Stimulated activated CD4-positive, alpha-beta T cell treated with anti-CD3 and anti-CD28 coated beads, Interleukin-15, amount 100 ng/mL, for 48 hours (primary cell): ENCODE data around the gene NUP188.
"Not testable (repeated sequence)": the region's sequence is repeated elsewhere in the genome, so short reads cannot be mapped to it uniquely, and the experiment has no call there.

Experiments
- DNase-seq, 2 donors: peaks; one replicate each; pipeline ENCODE4 v3.0.0-alpha.2; 2020; ENCODE audit warnings: low read depth in 2 of 2

Gene NUP188

DNA sequence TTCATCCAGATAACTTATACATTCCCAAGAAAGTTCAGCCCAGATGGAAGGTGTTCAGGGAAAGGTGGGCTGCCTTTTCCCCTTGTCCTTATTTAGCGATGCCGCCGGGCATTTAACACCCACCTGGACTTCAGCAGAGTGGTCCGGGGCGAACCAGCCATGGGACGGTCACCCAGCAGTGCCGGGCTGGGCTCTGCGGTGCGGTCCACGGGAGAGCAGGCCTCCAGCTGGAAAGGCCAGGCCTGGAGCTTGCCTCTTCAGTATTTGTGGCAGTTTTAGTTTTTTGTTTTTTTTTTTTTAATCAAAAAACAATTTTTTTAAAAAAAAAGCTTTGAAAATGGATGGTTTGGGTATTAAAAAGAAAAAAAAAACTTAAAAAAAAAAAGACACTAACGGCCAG, 30.8 kb upstream of the NUP188 start:
- DNase-seq = no peak

DNA sequence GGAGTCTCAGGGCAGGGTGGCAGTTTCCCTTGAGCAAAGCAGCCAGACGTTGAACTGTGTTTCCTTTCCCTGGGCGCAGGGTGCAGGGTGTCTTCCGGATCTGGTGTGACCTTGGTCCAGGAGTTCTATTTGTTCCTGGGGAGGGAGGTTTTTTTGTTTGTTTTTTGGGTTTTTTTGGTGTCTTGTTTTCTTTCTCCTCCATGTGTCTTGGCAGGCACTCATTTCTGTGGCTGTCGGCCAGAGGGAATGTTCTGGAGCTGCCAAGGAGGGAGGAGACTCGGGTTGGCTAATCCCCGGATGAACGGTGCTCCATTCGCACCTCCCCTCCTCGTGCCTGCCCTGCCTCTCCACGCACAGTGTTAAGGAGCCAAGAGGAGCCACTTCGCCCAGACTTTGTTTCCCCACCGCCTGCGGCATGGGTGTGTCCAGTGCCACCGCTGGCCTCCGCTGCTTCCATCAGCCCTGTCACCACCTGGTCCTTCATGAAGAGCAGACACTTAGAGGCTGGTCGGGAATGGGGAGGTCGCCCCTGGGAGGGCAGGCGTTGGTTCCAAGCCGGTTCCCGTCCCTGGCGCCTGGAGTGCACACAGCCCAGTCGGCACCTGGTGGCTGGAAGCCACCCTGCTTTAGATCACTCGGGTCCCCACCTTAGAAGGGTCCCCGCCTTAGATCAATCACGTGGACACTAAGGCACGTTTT, 30.2 kb upstream of the NUP188 start:
- DNase-seq = no peak

DNA sequence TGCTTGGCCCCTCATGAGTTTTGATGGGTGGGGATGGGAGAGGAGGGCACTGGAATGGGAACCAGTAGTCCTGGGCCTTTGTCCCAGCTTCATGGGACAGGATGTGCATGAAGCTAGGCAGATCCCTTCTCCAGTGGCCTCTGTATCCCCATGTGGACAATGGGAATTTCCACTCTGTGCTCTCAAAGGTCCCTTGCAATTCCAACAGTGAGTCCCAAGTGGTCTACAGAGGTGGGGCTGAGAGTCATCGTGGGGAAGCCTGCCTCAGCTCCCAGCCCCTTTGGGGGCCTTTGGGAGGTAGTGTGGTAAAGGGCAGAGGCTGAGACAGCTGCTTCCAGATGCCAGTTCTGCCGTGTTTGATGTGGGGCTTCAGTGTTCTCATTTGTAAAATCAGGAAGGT, 28.6 kb upstream of the NUP188 start:
- no peak for DNase-seq

DNA sequence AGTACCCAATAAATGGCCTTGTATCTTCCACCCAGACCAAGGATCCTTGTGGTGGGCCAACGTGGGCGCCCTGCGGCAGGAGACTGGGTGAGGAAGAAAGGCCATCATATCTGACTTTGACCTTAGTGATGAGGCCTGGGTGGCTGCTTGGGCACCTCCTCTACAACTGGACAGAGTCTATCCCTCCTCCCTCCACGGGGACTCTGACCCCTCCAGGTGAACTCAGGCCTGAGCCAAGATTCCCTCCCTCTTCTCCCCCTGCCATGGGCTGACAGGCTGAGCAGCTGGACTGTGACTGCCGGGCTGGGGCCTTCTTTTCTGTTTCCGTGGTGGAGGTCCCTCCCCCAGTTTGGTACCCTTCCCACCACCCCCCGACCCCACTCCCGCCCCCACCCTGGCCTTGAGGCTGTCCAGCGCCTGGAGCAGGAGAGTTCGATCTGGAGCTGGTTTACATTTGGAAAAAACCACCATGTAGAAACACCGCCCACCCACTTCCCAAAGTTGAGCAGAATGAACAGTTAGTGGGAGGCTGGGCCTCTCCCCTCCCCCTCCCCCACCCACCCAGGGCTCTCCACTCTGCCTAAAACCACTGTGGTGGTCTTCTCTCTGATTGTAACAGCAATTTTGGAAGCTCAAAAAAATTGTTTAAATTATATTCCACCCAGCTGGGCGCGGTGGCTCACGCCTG, 28.0 kb upstream of the NUP188 start:
- no peak for DNase-seq

DNA sequence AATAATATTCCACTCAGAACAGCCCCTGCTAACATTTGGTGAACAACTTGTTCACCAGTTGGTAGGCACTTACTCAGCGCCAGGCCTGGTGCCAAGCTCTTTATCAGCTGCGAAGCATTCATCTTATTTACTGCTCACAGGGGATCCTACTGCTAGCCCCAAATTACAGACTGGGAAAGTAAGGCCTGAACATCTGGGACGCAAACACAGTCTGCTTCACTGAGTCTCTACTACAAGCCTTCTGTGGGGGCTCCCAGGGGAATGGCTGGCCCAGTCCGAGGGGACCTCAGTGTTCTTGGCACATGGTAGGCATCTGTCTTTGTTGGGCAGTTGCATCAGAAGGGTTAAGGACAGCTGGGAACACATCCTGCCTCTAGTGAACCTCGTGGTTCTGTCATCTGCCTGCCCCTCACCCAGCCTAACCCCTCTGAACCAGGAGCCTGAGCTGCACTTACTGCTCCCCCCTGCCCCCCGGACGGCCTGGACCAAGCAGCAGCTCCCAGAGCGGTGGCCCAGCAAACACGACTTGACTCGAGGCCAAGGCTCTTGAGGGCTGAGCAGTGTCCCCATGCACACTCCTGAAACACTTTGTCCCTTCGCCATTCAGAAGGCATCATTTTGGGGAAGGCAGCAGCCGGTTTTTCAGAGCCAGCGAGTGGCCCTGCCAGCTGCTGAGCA, 27.0 kb upstream of the NUP188 start, which contains the start of gene PHYHD1:
Gene PHYHD1, plus strand, starts transcription at position 602 of the 678 bp plus-strand sequence. CDS start 1,342 bp downstream, outside the sequence.
- DNase-seq = no peak

- DNase-seq = no peak
Measured at GRCh38 chr9:128921881-128922763, 25.4 kb upstream of the NUP188 start.

- DNase-seq = no peak
Measured at GRCh38 chr9:128923493-128923883, 24.0 kb upstream of the NUP188 start.

- DNase-seq = no peak
Measured at GRCh38 chr9:128927731-128928411, 19.6 kb upstream of the NUP188 start.

DNA sequence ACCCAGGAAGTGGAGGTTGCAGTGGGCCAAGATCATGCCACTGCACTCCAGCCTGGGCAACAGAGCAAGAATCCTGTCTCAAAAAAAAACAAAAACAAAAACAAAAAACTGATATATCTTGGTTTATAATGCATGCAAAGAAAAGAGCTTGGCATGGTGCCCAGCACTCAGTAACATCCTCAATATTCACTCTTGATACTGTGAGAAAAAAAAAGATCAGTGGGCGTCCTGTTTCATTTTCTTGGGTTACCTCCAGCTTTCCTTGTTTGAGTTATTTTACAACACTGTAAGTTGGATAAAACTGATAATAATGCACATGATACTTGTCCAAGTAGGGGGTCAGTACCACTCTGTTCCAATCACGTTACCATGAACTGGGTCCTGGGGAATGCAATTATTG, 18.9 kb upstream of the NUP188 start:
- no peak for DNase-seq

DNA sequence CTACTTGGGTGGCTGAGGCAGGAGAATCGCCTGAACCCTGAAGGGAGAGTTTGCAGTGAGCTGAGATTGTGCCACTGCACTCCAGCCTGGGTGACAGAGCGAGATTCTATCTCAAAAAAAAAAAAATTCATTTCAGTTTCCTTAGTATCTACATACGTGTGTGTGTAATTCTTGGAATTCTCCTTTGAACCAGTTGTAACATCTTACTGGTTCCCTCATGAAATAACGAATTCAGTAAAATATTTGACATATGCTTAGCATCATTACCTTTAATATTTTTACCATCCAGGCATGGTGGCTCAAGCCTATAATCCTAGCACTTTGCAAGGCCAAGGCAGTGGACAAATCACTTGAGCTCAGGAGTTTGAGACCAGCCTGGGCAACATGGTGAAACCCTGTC, 17.9 kb upstream of the NUP188 start:
- DNase-seq = no peak

DNA sequence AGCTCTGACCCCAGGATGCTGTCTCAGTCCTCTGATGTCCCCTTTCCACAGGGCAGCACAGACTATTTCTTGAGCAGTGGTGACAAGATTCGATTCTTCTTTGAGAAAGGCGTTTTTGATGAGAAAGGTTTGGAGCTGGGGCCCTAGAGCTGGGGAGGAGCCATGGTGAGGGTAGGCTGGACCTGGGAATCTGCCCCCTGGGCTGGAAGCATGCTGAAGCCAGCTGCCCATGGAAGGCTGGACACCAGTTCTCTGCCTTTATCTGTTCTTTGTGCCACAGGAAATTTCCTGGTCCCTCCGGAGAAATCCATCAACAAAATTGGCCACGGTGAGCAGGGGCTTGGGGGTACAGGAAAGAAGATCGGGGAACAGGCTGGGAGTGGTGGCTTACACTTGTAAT, 13.8 kb upstream of the NUP188 start:
- DNase-seq = no peak

DNA sequence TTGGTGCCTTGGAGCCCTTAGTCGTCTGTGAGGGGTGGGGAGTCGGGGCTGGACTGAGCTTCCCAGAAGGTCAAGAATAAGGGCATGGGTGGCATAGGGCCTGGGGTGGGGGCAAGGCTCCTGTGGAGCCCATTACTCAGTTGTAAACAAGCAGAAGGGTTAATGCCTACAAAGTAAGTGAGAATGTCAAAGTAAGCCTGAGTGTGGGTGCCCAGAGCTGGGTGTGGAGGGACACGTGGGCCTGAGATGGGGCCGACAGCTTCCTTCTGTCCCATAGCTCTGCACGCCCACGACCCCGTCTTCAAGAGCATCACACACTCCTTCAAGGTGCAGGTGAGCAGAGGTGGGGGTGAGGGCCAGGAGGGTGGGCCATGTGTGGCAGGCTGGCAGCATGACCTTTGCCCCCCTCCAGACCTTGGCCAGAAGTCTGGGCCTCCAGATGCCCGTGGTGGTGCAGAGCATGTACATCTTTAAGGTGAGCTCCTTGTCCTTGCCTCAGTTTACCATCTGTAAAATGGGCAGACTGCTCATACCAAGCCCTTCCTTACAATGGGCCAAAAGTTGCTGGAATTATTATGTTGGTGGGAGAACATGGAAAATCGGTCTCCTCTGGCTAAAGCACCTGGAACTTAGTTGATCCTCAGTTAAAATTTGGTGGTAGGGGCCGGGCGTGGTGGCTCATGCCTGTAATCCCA, 11.2 kb upstream of the NUP188 start:
- DNase-seq = no peak

DNA sequence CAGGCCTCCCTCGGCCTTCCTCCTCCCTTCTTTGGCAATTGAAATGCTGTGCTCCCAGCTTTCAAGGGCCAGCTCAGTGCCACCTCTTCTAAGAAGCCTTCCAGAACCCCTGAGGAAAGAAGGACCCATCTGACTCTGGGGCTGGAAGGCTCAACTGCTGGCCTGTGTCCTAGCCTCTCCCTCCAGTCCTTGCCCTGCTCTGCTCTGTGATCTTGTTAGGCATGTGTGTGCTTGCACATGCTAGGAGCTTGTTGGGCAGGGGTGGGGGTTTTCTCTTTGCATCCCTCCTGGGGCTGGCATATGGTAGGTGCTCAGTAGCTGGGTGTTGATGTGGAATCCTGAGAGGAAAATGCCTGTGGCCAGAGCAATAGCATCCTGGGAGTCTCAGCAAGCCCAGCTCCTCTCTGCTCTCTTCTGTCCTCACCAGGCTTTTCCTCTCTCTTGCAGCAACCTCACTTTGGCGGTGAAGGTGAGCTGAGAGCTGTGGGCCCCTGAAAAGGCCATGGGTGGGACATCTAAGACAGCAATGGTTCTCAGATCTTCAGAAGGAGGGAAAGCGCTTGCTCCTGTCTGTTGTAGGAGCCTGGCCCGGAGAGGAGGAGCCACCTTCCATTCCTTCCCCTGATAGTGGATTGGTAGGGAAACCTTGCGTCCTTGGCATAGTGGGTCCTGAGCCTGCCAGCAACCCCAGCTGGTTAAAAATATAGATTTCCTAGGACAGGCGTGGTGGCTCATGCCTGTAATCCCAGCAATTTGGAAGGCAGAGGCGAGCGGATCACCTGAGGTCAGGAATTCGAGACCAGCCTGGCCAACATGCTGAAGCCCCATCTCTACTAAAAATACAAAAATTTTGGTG, 10.0 kb upstream of the NUP188 start:
- DNase-seq = no peak

DNA sequence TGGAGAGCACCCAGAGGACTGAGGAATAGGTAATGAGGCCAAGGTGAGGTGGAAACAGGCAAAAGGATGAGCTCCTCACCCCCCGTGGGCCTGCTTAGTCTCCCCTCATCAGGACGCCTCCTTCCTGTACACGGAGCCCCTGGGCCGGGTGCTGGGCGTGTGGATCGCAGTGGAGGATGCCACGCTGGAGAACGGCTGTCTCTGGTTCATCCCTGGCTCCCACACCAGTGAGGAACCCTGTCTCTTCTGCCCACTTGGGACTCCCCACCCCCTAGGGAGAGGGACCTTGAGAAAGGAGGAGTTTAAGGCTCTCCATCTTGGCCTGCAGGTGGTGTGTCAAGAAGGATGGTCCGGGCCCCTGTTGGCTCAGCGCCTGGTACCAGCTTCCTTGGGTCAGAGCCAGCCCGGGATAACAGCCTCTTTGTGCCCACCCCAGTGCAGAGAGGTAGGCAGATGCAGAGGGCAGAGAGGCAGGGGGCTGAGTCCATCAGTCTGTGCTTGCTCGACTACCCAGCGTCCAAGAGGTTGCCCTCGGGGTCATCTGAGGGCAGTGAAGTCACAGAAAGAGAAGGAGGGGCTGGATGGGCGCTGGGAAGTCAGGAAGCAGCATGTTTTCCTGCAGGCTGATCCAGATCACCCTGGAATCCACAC, 7.1 kb upstream of the NUP188 start:
- DNase-seq = no peak

- no peak for DNase-seq
Measured at GRCh38 chr9:128940946-128941755, 6.3 kb upstream of the NUP188 start.

DNA sequence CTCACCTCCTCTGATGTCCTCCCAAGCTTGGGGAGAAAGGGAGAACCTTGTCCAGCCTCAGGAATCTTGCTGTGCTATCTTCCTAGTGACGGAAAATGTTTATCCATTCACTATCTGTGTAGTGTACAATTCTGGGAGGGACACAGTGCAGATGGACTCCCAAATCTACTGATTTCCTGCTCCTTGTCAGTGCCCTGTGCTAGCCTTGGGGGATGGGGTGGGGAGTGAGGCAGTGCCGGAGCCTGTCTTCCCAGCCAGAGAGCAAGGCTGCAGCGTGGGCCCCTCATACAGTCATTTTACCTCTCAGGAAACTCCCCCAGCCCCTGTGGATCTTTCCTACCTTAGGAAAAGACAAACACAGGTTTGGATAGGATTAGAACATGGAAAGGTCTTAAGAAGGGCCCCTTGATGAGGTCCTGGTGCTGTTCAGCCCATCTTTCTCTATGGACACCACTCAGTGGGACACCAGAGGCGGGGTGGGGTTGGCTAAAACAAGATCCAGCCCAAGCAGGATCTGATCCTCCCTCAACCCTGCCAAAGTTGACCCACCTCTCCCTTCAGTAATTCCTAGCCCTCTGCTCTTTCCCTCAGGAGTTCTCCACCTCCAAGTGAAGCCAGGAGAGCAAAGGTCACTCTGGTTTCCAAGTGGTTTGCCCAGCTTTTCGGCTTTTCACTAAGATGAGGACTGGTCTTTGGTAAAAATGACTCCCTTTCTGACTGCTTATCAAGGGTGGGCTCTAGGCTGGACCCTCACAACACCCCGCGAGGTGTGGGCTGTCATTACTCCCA, 3.5 kb upstream of the NUP188 start:
- DNase-seq = no peak

DNA sequence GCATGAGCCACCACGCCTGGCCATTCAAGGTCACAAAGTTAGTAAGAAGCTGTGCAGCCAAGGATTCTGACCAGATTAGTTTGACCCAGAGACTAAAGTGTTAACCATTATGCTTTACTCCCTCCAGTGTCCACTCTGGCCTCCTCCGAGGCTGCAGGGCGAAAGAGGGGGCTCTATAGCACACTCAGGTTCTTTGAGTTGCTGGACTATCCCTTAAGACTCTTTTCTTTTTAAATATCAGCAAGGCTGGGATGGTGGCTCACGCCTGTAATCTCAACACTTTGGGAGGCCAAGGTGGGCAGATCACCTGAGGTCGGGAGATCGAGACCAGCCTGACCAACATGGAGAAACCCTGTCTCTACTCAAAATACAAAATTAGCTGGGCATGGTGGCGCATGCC, 2.5 kb upstream of the NUP188 start:
- not testable (repeated sequence) for DNase-seq
